BLaER1 (cell line): ENCODE results near the gene PLXDC2.

Experiments
- H3K27ac ChIP-seq: shearing (Covaris generic); formaldehyde crosslinking; 2 replicates; pipeline ENCODE4 v1.8.1; 2022
- H3K27me3 ChIP-seq: shearing (Covaris generic); formaldehyde crosslinking; 2 replicates; pipeline ENCODE4 v1.8.1; 2022
- H3K36me3 ChIP-seq: shearing (Covaris generic); formaldehyde crosslinking; 2 replicates; pipeline ENCODE4 v1.8.1; 2022
- H3K4me1 ChIP-seq: shearing (Covaris generic); formaldehyde crosslinking; 2 replicates; pipeline ENCODE4 v1.8.1; 2022
- H3K4me2 ChIP-seq: shearing (Covaris generic); formaldehyde crosslinking; 2 replicates; pipeline ENCODE4 v1.8.1; 2022
- H3K4me3 ChIP-seq: shearing (Covaris generic); formaldehyde crosslinking; 2 replicates; pipeline ENCODE4 v1.8.1; 2022
- H3K9ac ChIP-seq: shearing (Covaris generic); formaldehyde crosslinking; 2 replicates; pipeline ENCODE4 v1.8.1; 2022
- H3K9me3 ChIP-seq: shearing (Covaris generic); formaldehyde crosslinking; 2 replicates; pipeline ENCODE4 v1.8.1; 2022
- H4K20me1 ChIP-seq: shearing (Covaris generic); formaldehyde crosslinking; 2 replicates; pipeline ENCODE4 v1.8.1; 2022
- Cebpa-rat ChIP-seq: shearing (Covaris generic); IDR thresholded peaks from 2 replicates; pipeline ENCODE4 v1.8.1; 2022

The PLXDC2 gene

DNA sequence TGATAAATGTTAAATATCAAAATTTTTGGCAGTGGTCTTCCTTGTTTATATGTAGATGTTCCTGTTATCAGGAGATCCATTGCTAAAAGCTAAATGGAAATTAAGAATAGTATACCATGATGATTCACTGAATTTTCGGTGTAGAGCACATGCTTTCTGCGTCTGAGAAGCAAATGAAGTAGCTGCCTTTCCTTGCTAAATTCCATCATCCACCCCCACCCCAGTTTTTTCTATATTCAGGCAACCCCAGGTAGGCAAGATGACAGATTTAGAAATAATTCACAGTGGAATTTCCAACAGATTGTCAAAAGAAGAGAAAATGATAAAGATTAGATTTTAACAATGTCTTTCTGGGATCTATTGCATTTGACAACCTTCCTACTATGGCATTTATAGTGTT is 231.9 kb downstream of the PLXDC2 start:
- no peak overlapping the region for H3K4me2 ChIP-seq
- TF ChIP-seq Cebpa-rat: no peak
- no peak overlapping the region for H3K9ac ChIP-seq
- no peak overlapping the region for H3K27ac ChIP-seq
- H3K27me3 ChIP-seq: no peaks in the 10 kb centered on the region
- no peaks in the 10 kb centered on the region for H3K4me1 ChIP-seq
- no peaks in the 10 kb centered on the region for H3K9me3 ChIP-seq
- H3K36me3 ChIP-seq: peaks cover 7% of the 10 kb centered on the region; the same call in 1 of the 2 replicates
- no peak overlapping the region for H3K4me3 ChIP-seq
- no peaks in the 10 kb centered on the region for H4K20me1 ChIP-seq

DNA sequence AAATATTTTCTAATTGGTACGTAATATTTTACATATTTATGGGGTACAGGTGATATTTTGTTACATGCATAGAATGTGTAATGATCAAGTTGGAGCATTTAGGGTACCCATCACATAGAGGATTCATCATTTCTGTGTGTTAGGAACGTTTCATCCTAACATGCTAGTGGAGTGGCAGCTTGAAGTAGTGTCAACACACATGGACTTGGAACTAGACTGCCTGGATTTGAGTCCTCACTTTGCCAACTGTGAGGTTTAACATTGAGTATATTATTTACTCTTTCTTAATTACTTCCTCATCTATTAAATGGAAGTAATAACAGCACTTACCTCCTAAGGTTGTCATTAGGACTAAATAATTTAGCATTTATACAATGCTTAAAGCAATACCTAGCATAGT is 241.9 kb downstream of the PLXDC2 start:
- H4K20me1 ChIP-seq: no peaks in the 10 kb centered on the region
- no peaks in the 10 kb centered on the region for H3K27me3 ChIP-seq
- no peak overlapping the region for H3K27ac ChIP-seq
- TF ChIP-seq Cebpa-rat: no peak
- no peak overlapping the region for H3K9ac ChIP-seq
- H3K36me3 ChIP-seq: no peaks in the 10 kb centered on the region
- H3K4me1 ChIP-seq: no peaks in the 10 kb centered on the region
- no peaks in the 10 kb centered on the region for H3K9me3 ChIP-seq
- H3K4me2 ChIP-seq: no peak overlapping the region
- no peak overlapping the region for H3K4me3 ChIP-seq

- no peak overlapping the region for H3K4me3 ChIP-seq
- H4K20me1 ChIP-seq: no peaks in the 10 kb centered on the region
- H3K9ac ChIP-seq: no peak overlapping the region
- no peaks in the 10 kb centered on the region for H3K36me3 ChIP-seq
- no peaks in the 10 kb centered on the region for H3K27me3 ChIP-seq
- no peaks in the 10 kb centered on the region for H3K9me3 ChIP-seq
- H3K4me2 ChIP-seq: no peak overlapping the region
- TF ChIP-seq Cebpa-rat: no peak
- H3K27ac ChIP-seq: no peak overlapping the region
- no peaks in the 10 kb centered on the region for H3K4me1 ChIP-seq
Observed at GRCh38 chr10:20059084-20059835, 243.0 kb downstream of the PLXDC2 start.

DNA sequence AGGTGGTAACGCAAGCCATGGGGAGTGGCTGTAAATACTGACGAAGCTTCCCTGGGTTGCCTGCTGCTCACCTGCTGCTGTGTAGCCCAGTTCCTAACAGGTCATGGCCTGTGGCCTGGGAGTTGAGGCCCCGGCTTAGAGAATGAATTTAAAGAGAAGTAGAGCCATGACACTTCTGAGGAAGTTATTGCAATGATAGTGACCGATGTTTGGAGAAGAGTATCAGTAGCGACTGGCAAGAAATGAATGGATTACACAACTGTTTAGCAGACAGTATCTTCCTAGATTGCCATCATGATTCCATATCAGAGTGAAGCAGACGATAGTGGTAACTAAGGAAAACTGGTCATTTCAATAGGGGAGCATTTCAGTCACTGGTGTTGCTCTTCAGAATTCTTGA is 249.6 kb downstream of the PLXDC2 start:
- peaks cover 8% of the 10 kb centered on the region; the same call in 1 of the 2 replicates for H3K36me3 ChIP-seq
- H3K27ac ChIP-seq: no peak overlapping the region
- no peak overlapping the region for H3K9ac ChIP-seq
- no peaks in the 10 kb centered on the region for H4K20me1 ChIP-seq
- no peak overlapping the region for H3K4me3 ChIP-seq
- no peaks in the 10 kb centered on the region for H3K9me3 ChIP-seq
- no peaks in the 10 kb centered on the region for H3K4me1 ChIP-seq
- no peak for TF ChIP-seq Cebpa-rat
- H3K4me2 ChIP-seq: no peak overlapping the region
- no peaks in the 10 kb centered on the region for H3K27me3 ChIP-seq

GRCh38 chr10:20073167-20073566 is 256.9 kb downstream of the PLXDC2 start:
- Histone ChIP-seq H3K27ac (no peak overlapping the region), H3K9me3 (0 out of 2 replicates have a peak, but pooled peaks cover 7% of the 10 kb centered on the region), H3K4me1 (no peaks in the 10 kb centered on the region), H4K20me1 (no peaks in the 10 kb centered on the region), H3K36me3 (peaks cover 8% of the 10 kb centered on the region; the same call in 1 of the 2 replicates), H3K4me2 (no peak overlapping the region), H3K27me3 (no peaks in the 10 kb centered on the region), H3K9ac (no peak overlapping the region), H3K4me3 (no peak overlapping the region)
- TF ChIP-seq Cebpa-rat: no peak

- H3K4me3 ChIP-seq: no peak overlapping the region
Observed at GRCh38 chr10:20075713-20076112, 259.5 kb downstream of the PLXDC2 start.

GRCh38 chr10:20084451-20084850 is 268.2 kb downstream of the PLXDC2 start:
- no peaks in the 10 kb centered on the region for H4K20me1 ChIP-seq
- no peak overlapping the region for H3K4me3 ChIP-seq
- H3K27ac ChIP-seq: no peak overlapping the region
- H3K9ac ChIP-seq: no peak overlapping the region
- H3K36me3 ChIP-seq: no peaks in the 10 kb centered on the region
- no peaks in the 10 kb centered on the region for H3K9me3 ChIP-seq
- no peak for TF ChIP-seq Cebpa-rat
- no peak overlapping the region for H3K4me2 ChIP-seq
- peaks cover 12% of the 10 kb centered on the region; the same call in 1 of the 2 replicates for H3K4me1 ChIP-seq
- no peaks in the 10 kb centered on the region for H3K27me3 ChIP-seq

More at GRCh38 chr10:20075713-20076112, 259.5 kb downstream of the PLXDC2 start:
- Histone ChIP-seq H3K9ac (no peak overlapping the region), H4K20me1 (no peaks in the 10 kb centered on the region), H3K4me2 (no peak overlapping the region), H3K27ac (no peak overlapping the region), H3K36me3 (no peaks in the 10 kb centered on the region), H3K27me3 (no peaks in the 10 kb centered on the region), H3K4me1 (no peaks in the 10 kb centered on the region), H3K9me3 (0 out of 2 replicates have a peak, but pooled peaks cover 7% of the 10 kb centered on the region)
- TF ChIP-seq Cebpa-rat: no peak

DNA sequence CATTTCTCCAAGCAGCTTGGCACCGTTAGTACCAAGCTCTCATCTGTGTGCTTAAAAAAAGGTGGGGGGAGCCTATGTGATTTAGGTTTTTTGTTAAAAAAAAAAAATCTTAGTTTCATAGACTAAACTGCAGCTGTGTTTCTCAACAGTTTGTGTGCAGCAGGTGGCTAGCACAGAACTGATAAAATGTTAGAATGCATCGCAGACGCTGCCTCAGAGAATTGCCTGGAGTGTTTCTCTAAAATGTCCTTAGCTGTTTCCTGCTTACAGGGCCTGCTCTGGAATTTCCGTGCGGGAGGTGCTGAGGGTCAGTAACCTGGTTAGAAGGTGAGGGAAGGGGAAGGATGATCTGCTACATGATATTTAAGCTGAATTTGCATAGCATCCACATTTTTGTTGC is 268.9 kb downstream of the PLXDC2 start:
- Histone ChIP-seq H3K4me1 (peaks cover 12% of the 10 kb centered on the region; the same call in 1 of the 2 replicates), H3K27me3 (no peaks in the 10 kb centered on the region), H3K27ac (no peak overlapping the region), H4K20me1 (no peaks in the 10 kb centered on the region), H3K4me3 (no peak overlapping the region), H3K9me3 (no peaks in the 10 kb centered on the region), H3K4me2 (no peak overlapping the region), H3K36me3 (no peaks in the 10 kb centered on the region), H3K9ac (no peak overlapping the region)
- TF ChIP-seq Cebpa-rat: no peak

- TF ChIP-seq Cebpa-rat: no peak
- no peaks in the 10 kb centered on the region for H4K20me1 ChIP-seq
- no peak overlapping the region for H3K4me2 ChIP-seq
- H3K27me3 ChIP-seq: no peaks in the 10 kb centered on the region
- H3K4me3 ChIP-seq: no peak overlapping the region
- H3K9me3 ChIP-seq: no peaks in the 10 kb centered on the region
- H3K4me1 ChIP-seq: peaks cover 12% of the 10 kb centered on the region; the same call in 1 of the 2 replicates
- H3K9ac ChIP-seq: no peak overlapping the region
- no peaks in the 10 kb centered on the region for H3K36me3 ChIP-seq
- H3K27ac ChIP-seq: no peak overlapping the region
Observed at GRCh38 chr10:20087353-20087752, 271.1 kb downstream of the PLXDC2 start.

DNA sequence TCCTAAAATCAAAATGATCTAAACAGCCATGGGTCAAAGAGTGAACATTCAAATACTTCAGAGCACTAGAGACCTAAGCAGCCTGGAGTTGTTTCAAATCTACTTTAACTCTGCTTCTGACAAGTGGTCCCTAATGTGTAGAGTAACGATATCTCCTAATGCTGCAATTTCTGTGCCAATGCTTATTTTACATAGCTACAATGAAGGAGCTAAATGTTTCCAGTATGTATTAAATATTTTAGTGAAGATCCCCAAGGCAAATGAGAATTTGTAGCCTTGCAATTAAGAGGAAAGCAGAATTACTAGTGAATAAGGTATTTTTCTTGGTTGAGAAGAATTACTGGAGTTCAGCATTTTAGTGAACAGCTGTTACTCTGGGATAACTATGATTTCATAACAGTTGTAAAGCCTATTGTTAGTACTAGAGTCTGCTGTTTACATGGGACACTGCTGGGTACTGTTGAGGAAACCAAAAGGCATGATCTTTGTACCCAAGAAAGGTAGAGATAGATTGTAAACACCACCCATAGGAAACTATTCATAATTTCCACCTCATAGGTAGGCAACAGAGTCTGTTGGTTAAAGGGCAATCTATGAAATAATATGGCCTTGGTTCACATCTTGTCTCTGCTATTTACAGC is 271.9 kb downstream of the PLXDC2 start:
- no peak overlapping the region for H3K9ac ChIP-seq
- peaks cover 12% of the 10 kb centered on the region; the same call in 1 of the 2 replicates for H3K4me1 ChIP-seq
- no peak overlapping the region for H3K4me3 ChIP-seq
- H3K9me3 ChIP-seq: peaks cover 5% of the 10 kb centered on the region; the same call in 1 of the 2 replicates
- H3K36me3 ChIP-seq: no peaks in the 10 kb centered on the region
- H3K4me2 ChIP-seq: no peak overlapping the region
- H3K27me3 ChIP-seq: no peaks in the 10 kb centered on the region
- TF ChIP-seq Cebpa-rat: no peak
- no peaks in the 10 kb centered on the region for H4K20me1 ChIP-seq
- H3K27ac ChIP-seq: no peak overlapping the region
